HG02943 (cell line): ENCODE data around the gene GLIPR2.
"Not testable (repeated sequence)": the region's sequence is repeated elsewhere in the genome, so short reads cannot be mapped to it uniquely, and the experiment has no call there.

Experiments used
- ATAC-seq: cut with Tn5 transposase; IDR thresholded peaks from one replicate; pipeline ENCODE4 v1.9.1; 2021; ENCODE audit warnings: mild to moderate bottlenecking, low read depth, moderate library complexity; ENCODE audit not compliant: unreplicated experiment

Gene GLIPR2

GRCh38 chr9:36142510-36143244 lies 6.1 kb downstream of the GLIPR2 start:
- ATAC-seq: no peak

DNA sequence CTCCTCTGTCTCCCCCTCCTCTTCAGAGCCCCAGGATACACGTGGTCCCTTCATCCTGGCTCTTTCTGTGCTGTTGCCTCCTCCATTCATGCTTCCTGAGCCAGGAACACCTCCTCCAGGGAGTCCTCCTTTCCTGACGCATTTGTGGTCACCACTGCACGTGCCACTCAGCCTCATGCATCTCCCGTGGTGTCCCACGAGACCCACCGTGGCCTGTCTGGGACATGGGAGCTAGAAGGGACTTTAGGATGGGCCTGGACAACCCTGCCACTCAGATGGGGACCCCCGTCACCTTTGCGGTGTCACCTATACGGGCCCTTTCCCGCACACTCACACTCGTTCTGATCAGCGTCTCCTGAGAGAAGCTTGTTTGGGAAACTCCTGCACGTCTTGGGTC lies 6.7 kb downstream of the GLIPR2 start:
- no peak for ATAC-seq

- ATAC-seq: no peak
Observed at GRCh38 chr9:36144309-36145232, 8.0 kb downstream of the GLIPR2 start.

DNA sequence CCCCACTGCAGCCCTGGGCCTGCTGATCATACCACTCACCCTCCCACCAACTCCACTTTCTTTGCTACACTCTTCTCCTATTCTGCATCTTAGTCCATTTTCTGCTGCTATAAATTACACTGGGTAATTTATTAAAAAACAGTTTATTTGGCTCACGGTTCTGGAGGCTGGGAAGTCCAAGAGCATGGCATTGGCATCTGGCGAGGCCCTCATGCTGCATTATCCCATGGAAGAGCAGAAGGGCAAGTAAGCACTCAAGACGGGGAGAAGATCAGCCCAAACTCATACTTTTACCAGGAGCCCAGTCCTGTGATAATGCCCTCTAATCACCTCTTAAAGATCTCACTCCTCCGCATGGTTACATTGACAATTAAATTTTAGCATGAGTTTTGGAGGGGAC lies 9.4 kb downstream of the GLIPR2 start:
- ATAC-seq: no peak

GRCh38 chr9:36146651-36147050 lies 10.1 kb downstream of the GLIPR2 start:
- ATAC-seq: no peak

- no peak for ATAC-seq
Observed at GRCh38 chr9:36147441-36148175, 11.1 kb downstream of the GLIPR2 start.

GRCh38 chr9:36148311-36149051 lies 11.9 kb downstream of the GLIPR2 start:
- no peak for ATAC-seq

DNA sequence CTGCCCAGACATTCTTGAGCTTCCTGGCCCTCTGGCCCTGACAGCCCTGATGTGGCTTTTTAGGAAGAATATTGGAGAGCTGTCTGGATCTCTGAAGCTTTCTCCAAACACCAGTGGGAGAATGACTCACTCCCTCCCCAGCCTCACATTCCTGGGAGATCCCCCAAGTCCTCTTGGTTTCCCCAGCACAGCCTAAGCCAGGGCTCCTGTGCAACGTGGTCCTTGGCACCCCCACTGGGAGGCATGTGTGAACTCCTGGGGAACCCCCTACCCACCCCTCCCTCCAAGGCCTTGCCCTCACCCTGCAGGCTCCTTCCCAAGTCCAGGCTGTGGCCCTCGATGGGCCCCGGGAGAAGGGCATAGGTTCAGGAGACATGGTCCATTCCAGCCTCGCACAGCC lies 12.7 kb downstream of the GLIPR2 start:
- no peak for ATAC-seq

DNA sequence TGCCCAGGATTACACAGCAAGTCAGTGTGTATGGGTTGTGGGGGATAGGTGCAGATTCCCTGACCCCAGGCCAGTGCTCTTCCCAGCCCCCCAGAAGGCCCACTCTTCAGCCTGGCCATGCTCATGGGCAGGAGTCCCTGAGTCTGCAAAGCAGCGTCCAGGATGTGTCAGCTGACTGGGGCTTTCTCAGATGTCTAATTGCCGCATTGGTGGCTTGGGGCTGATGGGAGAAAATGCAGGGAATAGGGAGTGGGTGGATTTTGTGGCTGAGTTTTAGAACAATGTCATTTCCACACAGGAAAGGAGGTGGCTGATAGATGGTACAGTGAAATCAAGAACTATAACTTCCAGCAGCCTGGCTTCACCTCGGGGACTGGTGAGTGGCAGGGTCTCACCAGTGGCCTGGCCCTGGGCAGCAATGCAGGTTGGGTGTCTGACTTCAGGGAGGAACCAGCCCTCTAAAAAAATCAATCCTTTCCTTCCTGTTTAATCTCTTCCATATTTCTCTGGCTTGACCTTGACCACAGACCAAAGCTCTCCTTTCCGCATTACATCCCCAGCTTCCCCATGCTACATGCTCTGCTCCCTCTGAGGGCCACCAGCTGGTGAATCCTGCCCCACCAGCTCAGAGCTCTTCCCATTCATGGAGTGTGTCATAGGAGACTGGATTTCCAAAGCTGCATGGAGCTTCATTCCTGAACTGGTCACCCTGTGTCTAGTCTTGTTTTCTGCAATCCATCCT lies 14.2 kb downstream of the GLIPR2 start:
- no peak for ATAC-seq

DNA sequence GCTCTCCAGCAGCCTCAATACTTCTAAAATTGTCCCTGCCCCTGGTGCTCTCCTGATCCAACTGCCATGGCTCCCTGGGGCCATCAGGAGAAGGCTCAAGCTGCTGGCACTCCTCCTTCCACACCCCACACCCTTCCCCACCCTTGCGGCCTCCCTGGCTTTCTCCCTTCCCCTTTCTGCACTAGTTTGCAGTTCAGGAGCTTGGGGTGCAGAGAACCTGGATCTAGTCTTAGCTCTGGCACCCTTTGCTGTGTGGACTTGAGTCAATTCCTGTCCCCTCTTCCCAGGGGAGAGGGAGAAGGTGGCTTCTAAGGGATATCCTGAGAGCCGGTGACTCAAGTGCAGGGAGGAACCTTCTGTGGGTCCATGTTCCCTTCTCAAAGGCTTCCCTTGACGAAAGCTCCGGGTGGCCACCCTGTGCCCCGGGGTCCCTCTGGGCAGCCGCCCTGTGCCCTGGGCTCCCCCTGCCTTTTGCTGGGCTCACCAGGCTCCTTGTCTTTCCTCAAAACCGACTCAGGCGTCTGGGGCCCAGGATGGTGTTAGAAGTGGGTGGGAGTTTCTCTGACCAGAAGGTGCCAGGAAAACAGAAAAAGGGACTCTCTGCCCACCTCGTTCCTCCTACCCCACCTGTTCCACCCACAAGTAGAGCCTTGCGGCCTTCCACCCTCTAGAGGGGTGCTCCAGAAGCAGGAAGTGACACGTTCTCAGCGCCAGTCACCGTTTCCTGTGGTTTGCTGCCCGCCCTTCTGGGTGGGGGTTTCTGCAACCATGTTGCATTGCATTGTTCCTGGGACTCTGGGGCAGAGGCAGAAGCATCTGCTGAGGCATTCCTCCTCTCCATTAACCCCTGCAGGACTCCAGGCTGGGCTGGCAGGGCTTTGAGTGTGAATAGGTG lies 15.0 kb downstream of the GLIPR2 start:
- ATAC-seq: peak; percentile 74

- ATAC-seq: no peak
Observed at GRCh38 chr9:36152741-36153438, 16.4 kb downstream of the GLIPR2 start.

DNA sequence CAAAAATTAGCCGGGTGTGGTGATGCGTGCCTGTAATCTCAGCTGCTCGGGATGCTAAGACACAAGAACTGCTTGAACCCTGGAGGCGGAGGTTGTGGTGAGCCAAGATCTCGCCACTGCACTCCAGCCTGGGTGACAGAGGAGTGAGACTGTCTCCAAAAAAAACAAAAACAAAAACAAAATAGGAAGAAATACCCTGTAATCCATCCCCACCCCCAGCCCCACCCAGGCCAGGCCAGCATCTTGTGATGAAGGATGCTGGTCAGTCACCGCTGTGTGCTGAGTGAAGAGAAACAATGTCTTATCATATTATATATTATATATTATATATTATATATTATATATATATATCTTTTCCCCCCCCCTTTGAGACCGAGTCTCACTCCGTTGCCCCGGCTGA lies 17.2 kb downstream of the GLIPR2 start:
- no peak for ATAC-seq

- ATAC-seq: no peak
Observed at GRCh38 chr9:36154331-36154952, 17.9 kb downstream of the GLIPR2 start.

DNA sequence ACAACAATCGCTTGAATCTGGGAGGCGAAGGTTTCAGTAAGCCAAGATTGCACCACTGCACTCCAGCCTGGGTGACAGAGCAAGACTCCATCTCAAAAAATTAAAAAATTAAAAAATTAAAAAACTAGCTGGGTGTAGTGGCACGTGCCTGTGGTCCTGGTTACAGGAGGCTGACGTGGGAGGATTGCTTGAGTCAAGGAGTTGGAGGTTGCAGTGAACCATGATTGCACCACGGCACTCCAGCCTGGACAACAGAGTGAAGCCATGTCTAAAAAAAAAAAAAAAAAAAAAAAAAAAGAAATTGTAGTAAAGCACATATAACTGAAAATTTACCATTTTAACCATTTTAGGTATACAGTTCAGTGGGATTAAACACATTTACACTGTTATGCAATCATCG lies 19.6 kb downstream of the GLIPR2 start:
- ATAC-seq: no peak

DNA sequence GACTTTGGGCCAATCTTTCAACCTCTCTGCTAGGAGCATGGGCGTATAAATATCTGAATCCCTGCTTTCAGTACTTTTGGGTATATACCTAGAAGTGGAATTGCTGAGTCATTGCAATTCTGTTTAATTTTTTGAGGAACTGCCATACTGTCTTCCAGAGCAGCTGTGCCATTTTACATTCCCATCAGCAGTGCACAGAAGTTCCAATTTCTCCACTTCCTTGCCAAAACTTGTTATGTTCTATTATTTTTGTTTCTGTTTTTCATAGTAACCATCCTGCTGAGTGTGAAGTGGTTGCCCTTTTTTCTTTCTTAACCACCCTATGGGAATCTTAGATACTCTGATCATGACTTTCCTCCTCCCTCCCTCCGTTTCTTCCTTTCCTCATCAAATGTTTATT lies 21.6 kb downstream of the GLIPR2 start:
- ATAC-seq: no peak

DNA sequence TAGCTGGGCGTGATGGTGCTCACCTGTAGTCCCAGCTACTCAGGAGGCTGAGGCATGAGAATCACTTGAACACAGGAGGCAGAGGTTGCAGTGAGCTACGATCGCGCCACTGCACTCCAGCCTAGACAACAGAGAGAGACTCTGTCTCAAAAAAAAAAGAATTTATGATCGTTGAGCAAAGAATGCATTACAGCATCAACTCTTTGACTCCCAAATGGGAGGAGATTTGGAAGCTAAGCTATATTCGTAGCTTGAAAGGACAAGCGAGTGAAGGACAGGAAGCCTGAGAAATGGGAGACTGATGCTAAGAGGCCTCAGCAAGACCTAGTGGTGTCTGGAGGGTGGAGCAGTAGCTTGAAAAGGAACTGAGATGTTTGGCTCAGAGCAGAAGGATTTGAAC lies 22.4 kb downstream of the GLIPR2 start:
- no peak for ATAC-seq

GRCh38 chr9:36159509-36159908 lies 23.0 kb downstream of the GLIPR2 start:
- ATAC-seq: not testable (repeated sequence)

DNA sequence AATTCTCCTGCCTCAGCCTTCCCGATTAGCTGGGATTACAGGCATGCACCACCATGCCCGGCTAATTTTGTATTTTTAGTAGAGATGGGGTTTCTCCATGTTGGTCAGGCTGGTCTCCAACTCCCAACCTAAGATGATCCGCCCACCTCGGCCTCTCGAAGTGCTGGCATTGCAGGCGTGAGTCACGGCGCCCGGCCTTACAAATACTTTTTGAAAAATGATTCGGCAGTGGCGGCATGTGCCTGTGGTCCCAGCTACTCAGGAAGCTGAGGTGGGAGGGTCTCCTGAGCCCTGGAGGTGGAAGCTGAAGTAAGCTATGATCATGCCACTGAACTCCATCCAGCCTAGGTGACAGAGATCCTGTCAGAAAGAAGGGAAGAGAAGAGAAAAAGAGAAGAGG lies 23.6 kb downstream of the GLIPR2 start:
- not testable (repeated sequence) for ATAC-seq
